Mucosa of gallbladder (tissue), 1 donor: ENCODE results near the gene CACNG8. TPM values are rescaled to one million over a fixed set of nuclear protein-coding genes. Genes with fewer than 3 reads are reported as not detected.
"Not testable (repeated sequence)": the region's sequence is repeated elsewhere in the genome, so short reads cannot be mapped to it uniquely, and the experiment has no call there.

Source experiments
- DNase-seq: peaks from one replicate; pipeline ENCODE4 v3.0.0-alpha.2; 2020; ENCODE audit warnings: low spot score
- total RNA-seq: library from RNA; stranded (reverse); gene quantifications from one replicate; pipeline ENCODE4 v1.2.1, GENCODE V29; 2021
- donor health status: DM: no; HTN: no; CAD: no.

The CACNG8 gene
- total RNA-seq, 1 donor from 2014 or later, result 0.12 TPM

DNA sequence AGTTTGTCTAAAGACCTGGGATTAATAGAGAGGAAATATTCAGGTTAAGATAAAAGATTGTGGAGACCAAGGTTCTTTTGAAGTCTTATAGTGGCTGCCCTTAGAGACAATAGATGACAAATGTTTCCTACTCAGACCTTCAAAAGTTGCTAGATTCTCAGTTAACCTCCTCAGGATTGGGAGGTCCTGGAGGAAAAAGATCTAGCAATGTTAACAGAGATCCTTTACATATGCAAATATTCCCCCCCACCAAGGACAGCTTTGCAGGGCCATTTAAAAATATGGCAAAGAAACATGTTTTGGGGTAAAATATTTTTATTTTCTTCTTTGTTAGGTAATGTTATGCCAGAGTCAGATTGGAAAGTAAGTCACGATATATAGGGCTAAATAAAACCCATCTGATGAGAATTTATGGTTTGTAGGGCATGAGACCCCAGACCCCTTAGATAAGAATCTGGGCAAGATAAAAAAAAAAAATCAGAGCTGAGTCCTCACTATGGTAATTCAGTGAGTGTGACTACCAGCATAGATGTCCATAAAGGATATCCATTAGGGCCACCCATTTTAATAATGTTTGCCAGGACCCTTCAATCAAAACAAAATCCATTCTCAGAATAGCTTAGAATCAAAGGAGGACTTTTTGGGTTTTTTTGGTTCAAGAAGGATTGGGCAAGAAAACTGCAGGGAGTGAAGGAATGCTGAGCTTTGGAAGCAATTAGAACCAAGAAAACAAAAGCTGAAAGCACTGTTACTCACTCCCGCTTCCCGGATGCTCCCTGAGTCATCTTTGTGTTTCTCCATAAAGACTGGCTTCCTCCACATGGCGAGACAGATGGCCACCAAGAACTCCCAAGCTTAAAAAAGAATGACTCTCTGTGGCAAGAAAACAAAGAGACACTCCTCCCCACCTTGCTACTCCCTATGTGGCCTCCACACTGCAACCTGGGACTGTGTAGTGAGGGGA is 72.8 kb downstream of the CACNG8 start:
- DNase-seq, result no peak

GRCh38 chr19:54036542-54036941 is 73.8 kb downstream of the CACNG8 start:
- not testable (repeated sequence) for DNase-seq

Other genes with a start within 250 kb of the CACNG8 start
- gene NLRP12, start 138.6 kb upstream of the CACNG8 start, total RNA-seq, result 0.20 TPM
- 125 TPM for gene MYADM, start 95.1 kb upstream of the CACNG8 start, total RNA-seq
- gene PRKCG, start 80.7 kb upstream of the CACNG8 start, total RNA-seq, result 0.09 TPM
- not detected for gene CACNG7, start 53.7 kb upstream of the CACNG8 start, total RNA-seq
- not detected for gene CACNG6, start 28.7 kb downstream of the CACNG8 start, total RNA-seq
- not detected for gene VSTM1, start 101.0 kb downstream of the CACNG8 start, total RNA-seq
- gene TARM1, start 118.4 kb downstream of the CACNG8 start, total RNA-seq, result not detected
- 3.9 TPM for gene OSCAR, start 137.9 kb downstream of the CACNG8 start, total RNA-seq
- gene NDUFA3, start 139.9 kb downstream of the CACNG8 start, total RNA-seq, result 177 TPM
- 23.2 TPM for gene TFPT, start 152.7 kb downstream of the CACNG8 start, total RNA-seq
- 47.1 TPM for gene PRPF31, start 152.8 kb downstream of the CACNG8 start, total RNA-seq
- 54.2 TPM for gene CNOT3, start 174.8 kb downstream of the CACNG8 start, total RNA-seq
- gene LENG1, start 196.8 kb downstream of the CACNG8 start, total RNA-seq, result 12.7 TPM
- gene TMC4, start 210.2 kb downstream of the CACNG8 start, total RNA-seq, result 198 TPM
- 263 TPM for gene MBOAT7, start 226.6 kb downstream of the CACNG8 start, total RNA-seq
- 62.6 TPM for gene TSEN34, start 228.4 kb downstream of the CACNG8 start, total RNA-seq
- gene RPS9, start 237.9 kb downstream of the CACNG8 start, total RNA-seq, result 1,008 TPM